Measurements from ENCODE around the gene ZC3H10.

DNA sequence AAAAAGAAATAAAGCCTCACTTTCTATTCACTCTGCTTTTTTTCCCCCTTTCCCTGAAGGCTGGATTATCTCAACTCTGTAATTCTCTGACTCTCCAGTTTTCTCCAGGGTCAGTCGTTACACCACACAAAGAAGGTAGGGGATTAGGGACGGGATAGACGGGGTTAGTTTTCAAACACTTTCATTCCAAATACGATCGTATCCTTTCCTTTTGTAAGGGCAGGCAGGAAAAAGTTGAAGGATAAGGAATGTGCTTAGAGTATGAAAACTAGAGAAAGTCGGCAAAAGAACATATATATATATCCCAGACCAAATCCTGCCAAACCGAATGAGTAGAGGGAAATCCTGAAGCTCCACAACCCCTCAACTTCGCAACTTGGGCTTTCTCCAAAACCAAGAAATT is 9.4 kb downstream of the ZC3H10 start:
- TF ChIP-seq JUN (CRISPR knock-in tag; IDR thresholded peaks at IDR 0.05) (no peak), SP1 (CRISPR knock-in tag; conservative IDR thresholded peaks at IDR 0.05) (no peak), ESRRA (CRISPR knock-in tag; IDR thresholded peaks at IDR 0.05; ENCODE audit: borderline replicate concordance) (no peak), NFYB (CRISPR knock-in tag; conservative IDR thresholded peaks at IDR 0.05; ENCODE audit: low read depth) (no peak)
- TF ChIP-seq, protein P1, sequence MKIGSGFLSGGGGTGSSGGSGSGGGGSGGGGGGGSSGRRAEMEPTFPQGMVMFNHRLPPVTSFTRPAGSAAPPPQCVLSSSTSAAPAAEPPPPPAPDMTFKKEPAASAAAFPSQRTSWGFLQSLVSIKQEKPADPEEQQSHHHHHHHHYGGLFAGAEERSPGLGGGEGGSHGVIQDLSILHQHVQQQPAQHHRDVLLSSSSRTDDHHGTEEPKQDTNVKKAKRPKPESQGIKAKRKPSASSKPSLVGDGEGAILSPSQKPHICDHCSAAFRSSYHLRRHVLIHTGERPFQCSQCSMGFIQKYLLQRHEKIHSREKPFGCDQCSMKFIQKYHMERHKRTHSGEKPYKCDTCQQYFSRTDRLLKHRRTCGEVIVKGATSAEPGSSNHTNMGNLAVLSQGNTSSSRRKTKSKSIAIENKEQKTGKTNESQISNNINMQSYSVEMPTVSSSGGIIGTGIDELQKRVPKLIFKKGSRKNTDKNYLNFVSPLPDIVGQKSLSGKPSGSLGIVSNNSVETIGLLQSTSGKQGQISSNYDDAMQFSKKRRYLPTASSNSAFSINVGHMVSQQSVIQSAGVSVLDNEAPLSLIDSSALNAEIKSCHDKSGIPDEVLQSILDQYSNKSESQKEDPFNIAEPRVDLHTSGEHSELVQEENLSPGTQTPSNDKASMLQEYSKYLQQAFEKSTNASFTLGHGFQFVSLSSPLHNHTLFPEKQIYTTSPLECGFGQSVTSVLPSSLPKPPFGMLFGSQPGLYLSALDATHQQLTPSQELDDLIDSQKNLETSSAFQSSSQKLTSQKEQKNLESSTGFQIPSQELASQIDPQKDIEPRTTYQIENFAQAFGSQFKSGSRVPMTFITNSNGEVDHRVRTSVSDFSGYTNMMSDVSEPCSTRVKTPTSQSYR (CRISPR knock-in tag; IDR thresholded peaks at IDR 0.05): no peak
- TF ChIP-seq, protein P2, sequence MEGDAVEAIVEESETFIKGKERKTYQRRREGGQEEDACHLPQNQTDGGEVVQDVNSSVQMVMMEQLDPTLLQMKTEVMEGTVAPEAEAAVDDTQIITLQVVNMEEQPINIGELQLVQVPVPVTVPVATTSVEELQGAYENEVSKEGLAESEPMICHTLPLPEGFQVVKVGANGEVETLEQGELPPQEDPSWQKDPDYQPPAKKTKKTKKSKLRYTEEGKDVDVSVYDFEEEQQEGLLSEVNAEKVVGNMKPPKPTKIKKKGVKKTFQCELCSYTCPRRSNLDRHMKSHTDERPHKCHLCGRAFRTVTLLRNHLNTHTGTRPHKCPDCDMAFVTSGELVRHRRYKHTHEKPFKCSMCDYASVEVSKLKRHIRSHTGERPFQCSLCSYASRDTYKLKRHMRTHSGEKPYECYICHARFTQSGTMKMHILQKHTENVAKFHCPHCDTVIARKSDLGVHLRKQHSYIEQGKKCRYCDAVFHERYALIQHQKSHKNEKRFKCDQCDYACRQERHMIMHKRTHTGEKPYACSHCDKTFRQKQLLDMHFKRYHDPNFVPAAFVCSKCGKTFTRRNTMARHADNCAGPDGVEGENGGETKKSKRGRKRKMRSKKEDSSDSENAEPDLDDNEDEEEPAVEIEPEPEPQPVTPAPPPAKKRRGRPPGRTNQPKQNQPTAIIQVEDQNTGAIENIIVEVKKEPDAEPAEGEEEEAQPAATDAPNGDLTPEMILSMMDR (IDR thresholded peaks at IDR 0.05): no peak
- TF ChIP-seq, protein P3, sequence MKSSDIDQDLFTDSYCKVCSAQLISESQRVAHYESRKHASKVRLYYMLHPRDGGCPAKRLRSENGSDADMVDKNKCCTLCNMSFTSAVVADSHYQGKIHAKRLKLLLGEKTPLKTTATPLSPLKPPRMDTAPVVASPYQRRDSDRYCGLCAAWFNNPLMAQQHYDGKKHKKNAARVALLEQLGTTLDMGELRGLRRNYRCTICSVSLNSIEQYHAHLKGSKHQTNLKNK (CRISPR knock-in tag; IDR thresholded peaks at IDR 0.05): no peak
- TF ChIP-seq, protein P4, sequence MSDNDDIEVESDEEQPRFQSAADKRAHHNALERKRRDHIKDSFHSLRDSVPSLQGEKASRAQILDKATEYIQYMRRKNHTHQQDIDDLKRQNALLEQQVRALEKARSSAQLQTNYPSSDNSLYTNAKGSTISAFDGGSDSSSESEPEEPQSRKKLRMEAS (CRISPR knock-in tag; IDR thresholded peaks at IDR 0.05): no peak
- TF ChIP-seq, protein P5, sequence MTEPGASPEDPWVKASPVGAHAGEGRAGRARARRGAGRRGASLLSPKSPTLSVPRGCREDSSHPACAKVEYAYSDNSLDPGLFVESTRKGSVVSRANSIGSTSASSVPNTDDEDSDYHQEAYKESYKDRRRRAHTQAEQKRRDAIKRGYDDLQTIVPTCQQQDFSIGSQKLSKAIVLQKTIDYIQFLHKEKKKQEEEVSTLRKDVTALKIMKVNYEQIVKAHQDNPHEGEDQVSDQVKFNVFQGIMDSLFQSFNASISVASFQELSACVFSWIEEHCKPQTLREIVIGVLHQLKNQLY (CRISPR knock-in tag; IDR thresholded peaks at IDR 0.05): no peak
- TF ChIP-seq, protein P6, sequence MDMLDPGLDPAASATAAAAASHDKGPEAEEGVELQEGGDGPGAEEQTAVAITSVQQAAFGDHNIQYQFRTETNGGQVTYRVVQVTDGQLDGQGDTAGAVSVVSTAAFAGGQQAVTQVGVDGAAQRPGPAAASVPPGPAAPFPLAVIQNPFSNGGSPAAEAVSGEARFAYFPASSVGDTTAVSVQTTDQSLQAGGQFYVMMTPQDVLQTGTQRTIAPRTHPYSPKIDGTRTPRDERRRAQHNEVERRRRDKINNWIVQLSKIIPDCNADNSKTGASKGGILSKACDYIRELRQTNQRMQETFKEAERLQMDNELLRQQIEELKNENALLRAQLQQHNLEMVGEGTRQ (CRISPR knock-in tag; IDR thresholded peaks at IDR 0.05): no peak

Data from WTC11 (cell line).